ENCODE results near the gene CCDC112.
"Not testable (repeated sequence)": the region's sequence is repeated elsewhere in the genome, so short reads cannot be mapped to it uniquely, and the experiment has no call there.

The CCDC112 gene, protein sequence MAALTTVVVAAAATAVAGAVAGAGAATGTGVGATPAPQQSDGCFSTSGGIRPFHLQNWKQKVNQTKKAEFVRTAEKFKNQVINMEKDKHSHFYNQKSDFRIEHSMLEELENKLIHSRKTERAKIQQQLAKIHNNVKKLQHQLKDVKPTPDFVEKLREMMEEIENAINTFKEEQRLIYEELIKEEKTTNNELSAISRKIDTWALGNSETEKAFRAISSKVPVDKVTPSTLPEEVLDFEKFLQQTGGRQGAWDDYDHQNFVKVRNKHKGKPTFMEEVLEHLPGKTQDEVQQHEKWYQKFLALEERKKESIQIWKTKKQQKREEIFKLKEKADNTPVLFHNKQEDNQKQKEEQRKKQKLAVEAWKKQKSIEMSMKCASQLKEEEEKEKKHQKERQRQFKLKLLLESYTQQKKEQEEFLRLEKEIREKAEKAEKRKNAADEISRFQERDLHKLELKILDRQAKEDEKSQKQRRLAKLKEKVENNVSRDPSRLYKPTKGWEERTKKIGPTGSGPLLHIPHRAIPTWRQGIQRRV

GRCh38 chr5:115296124-115297022 lies at the start of gene CCDC112:
TSS of gene CCDC112 (minus strand) at chr5:115296654. CDS start at chr5:115296543, 111 bp downstream.
- DNase-seq: peak; percentile 64

DNA sequence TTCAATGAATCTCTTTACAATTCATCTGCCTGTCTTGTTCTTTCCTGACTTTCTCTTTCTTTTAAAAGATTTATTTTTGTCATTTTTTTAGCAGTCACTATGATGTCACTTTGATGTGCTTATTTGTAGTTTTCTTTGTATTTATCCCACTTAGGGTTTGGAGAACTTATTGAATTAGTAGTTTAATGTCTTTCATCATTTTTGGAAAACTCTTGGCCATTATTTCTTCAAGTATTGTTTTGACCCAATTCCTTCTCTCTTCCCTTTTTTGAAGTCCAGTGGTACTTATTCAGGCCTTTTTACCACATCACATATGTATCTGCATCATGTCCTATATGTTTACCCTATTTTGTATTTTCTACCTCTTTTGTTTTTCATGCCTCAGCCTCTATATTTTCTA lies 48.9 kb upstream of the CCDC112 start:
- no peak for DNase-seq

GRCh38 chr5:115343855-115344254 lies 47.4 kb upstream of the CCDC112 start:
- peak; percentile 55 for DNase-seq

DNA sequence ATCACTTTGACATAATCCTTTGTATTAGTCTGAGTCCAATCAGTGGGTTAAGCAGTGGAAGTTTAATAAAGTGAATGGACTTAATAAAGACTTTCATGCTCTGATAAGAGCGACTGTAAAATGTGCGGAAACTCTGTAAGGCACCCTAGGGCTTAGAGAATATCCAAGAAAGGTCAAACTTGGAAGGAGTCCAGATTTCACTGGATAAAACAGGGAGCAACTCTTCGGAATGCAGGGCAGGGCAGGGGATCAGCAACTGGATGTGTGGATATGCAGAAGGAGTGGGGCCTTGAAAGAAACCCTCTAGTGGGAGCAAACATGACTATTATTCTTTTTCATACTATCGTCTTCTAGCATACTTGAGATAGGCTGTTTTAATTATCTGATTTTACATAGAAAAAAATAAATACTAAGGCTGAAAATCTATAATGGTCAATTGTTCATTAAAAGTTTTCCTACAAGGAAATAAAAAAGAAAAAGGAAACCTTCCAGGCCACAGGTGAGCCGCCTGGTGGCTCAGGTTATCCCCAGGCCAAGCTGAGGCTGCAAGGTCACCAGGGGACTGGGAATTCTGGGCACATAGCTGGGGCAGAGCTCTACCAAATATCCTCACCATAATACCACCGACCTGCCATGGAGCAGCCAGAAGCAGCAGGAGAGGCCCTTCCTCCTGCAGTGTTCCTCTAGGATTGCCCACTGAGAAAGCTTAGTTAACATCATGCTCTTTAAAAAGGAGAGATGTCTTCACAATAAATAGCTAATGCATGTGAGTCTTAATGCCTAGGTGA lies 46.3 kb upstream of the CCDC112 start:
- DNase-seq: no peak

DNA sequence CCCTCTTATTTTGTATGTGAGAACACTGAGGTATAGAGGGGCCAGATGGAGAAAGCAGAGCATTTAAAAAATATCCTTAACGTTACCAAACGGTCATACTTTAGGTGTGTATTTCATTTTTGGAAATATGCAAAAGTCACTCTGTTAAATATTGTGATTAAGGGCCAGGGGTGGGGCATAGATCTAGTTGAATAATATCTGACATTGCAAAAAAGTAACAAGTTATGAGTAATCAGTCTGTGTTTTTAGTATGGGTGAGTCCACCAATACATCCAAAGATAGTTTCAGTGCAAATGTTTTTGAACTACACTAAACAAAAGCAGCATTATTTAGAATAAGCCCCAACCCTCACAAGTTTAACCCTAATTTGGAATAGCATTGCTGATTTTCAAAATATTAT lies 45.3 kb upstream of the CCDC112 start:
- no peak for DNase-seq

GRCh38 chr5:115338851-115339250 lies 42.4 kb upstream of the CCDC112 start:
- DNase-seq: no peak

GRCh38 chr5:115337882-115338281 lies 41.4 kb upstream of the CCDC112 start:
- DNase-seq: no peak

DNA sequence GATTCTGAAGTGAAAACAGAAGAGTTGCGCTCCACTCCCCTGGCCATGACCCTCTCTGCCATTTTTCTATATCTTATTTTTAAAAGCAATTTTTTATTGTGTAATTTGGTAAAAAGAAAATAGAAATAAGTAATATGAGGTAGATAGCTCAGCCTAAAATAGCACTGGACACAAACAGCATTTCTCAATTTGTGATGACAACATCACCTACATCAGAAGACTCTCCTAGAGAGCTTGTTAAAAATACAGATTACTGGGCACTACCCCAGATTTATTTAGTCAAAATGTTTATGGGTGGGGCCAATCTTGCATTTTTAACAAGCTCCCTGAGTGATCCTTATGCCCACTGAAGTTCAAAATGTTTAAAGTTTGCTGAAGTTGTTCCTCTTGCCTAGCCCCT lies 40.5 kb upstream of the CCDC112 start:
- no peak for DNase-seq

DNA sequence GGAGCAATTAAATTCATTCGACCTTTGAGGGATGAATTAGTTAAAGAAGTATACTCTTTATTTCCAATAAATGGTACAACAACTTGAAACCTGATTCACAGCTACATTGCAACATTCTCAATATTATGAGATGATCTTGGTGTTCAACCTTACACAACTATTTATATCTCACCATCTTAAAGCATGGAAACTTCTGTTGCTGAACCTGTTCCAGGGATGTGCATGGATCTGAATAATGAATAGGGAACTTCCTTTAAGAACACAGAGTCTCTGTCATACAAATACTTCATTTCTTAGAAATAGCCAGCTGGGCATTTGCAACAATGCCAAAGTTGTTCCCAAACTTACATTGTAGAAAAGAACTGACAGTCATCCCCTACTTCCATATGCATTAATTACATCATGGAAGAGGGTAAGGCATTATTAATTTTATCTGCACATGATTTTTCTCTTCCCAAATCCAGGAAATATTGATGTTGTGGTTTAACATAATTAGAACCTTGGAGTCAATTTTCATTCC lies 39.8 kb upstream of the CCDC112 start:
- no peak for DNase-seq

GRCh38 chr5:115335301-115335700 lies 38.8 kb upstream of the CCDC112 start:
- DNase-seq: no peak

GRCh38 chr5:115333164-115333563 lies 36.7 kb upstream of the CCDC112 start:
- DNase-seq: peak; percentile 43

- DNase-seq: no peak
These were observed 34.4 kb upstream of the CCDC112 start for GRCh38 chr5:115330830-115331229.

DNA sequence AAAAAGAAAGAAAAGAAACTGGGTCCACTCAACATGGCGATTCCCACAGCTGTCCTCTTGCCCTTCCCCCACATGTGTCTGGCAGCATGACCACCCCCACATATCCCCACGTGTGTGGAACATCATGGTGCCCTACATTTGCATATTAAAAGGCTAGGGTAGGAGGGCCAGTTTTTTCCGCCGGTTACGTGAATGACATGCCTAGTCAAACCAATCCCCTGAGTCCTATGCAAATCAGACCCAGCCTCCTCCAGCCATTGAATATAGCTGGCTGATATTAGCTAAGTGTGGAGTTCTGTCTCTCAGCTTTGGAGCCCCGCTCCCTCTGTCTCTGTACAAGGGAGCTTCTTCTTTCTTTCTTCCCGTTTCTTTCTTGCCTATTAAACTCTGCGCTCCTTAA lies 33.0 kb upstream of the CCDC112 start:
- no peak for DNase-seq

- not testable (repeated sequence) for DNase-seq
These were observed 32.3 kb upstream of the CCDC112 start for GRCh38 chr5:115328617-115329274.

GRCh38 chr5:115325296-115325959 lies 29.0 kb upstream of the CCDC112 start:
- DNase-seq: no peak

- DNase-seq: no peak
These were observed 27.6 kb upstream of the CCDC112 start for GRCh38 chr5:115324021-115324420.

DNA sequence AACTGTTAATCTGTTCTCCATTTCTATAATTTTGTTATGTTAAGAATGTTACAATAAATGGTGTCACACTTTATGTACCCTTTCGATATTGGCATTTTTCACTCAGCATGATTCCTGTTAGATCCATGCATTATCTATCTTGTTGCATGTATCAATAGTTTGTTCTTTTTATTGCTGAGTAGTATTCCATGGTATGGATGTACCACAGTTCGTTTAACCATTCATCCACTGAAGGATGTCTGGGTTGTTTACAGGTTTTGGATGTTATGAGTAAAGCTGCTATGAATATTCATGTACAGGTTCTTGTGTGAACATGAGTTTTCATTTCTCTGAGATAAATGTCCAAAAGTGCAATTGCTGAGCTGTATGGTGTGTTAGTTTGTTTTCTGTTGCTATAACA lies 26.3 kb upstream of the CCDC112 start:
- DNase-seq: no peak

DNA sequence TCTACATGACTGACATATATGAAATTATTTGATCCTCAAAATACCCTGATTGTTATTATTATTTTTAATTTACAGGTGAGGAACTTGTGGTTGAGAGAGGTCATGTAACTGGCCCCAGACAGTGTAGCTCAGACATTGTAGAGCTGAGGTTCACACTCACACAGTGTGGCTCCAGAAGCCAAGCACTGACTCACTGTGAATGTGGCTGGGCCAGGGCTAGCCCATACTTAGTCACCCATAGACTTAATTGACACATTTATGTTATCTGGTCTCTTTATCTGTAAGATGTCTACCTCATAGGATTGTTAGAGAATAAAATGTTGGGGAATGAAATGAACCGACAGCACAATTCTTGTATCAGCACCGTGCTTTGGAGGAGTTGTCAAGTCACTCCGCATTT lies 24.9 kb upstream of the CCDC112 start:
- DNase-seq: peak; percentile 37

DNA sequence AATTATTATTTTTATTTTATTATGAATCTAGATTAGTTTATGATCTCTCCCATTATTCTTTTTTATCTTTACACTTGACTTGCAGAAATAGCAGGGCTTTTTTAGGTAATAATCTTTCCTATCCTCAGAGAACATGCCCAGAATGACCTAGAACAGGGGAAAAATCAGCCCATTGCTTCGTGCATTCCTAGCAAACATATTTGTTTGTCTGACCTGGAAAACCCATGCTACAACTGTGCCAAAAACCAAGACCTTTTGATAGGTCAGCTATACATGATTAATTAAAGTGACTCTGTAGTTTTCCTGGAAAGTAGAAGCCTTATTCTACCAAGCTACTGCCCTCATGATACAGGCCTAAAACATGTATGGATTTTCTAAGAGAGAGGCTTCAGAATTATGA lies 24.1 kb upstream of the CCDC112 start:
- no peak for DNase-seq

- DNase-seq: no peak
These were observed 23.6 kb upstream of the CCDC112 start for GRCh38 chr5:115320006-115320405.

DNA sequence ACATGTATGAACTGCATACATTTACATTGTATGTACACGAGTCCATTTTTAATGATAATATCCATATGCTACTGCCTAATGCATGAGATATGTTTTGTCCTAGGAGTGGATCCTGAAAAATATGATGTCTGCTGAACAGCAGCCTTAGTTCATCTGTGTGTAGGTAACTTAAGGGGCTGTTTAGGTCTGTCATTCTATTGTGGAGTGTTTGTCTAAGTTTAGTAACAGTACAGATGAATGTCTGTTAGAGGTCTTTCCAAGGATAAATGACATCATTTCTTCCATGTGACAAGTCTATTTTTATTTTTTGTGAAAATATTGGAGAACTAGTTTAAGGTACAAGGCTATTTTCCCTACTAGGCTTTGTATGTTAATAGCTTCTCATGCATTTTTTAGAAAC lies 22.6 kb upstream of the CCDC112 start:
- DNase-seq: no peak

Measured in fibroblast of upper back skin (primary cell).